ENCODE measurements around the gene NRAP.

DNA sequence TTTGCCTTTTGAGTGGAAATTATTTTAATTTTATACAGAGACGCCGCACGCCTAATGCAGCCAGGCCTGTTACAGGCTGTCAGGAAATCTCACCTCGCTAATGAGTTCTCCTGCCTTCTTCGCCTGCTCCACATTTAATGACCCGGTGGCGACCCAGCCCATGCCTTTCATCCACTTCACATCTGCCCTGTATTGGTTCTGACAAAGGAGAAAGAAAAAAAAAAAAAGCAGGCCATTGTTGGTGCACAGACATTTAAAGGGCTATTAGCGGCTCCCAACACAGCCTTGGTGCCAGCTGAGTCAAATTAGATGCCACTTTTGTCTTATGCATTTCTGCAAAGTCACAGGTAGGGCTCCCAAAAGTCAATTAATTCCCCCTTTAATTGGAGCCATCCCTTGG, 43.3 kb downstream of the NRAP start:
- no peak for TF ChIP-seq EZH2 (IDR thresholded peaks at IDR 0.05; ENCODE audit: borderline replicate concordance, low read length)
- no peak for TF ChIP-seq CTCF (IDR thresholded peaks at IDR 0.05; ENCODE audit: low read length)
